NCI-H2107 treated with DMSO at 0.1 percent for 48 hours (cell line): ENCODE results near the gene HMCN1.

Source experiments
- DNase-seq: peaks from one replicate; lab custom pipeline; 2025; ENCODE audit not compliant: unreplicated experiment; lab: John Stamatoyannopoulos, UW

HMCN1 gene

GRCh38 chr1:186220067-186220466, 485.9 kb downstream of the HMCN1 start:
- no peak for DNase-seq

DNA sequence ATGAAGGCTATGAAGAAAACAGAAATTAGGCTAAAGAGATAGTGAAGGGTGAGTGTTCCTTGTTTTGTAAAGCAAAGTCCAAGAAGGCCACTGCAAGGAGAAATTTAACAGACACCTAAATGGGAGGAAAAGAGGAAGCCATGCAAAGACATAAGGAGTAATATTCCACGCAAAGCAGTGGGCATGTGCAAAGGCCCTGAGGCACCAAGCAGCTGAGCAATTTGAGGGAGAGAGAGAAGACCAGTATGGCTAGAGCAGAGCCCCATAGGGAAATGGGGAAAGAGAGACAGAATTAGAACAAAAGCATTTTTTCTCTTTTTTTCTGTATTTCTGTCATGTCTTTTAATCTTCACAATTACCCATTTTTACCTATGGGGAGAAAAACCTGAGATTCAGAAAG, 486.7 kb downstream of the HMCN1 start:
- no peak for DNase-seq

- no peak for DNase-seq
Measured at GRCh38 chr1:186225096-186225495, 490.9 kb downstream of the HMCN1 start.

DNA sequence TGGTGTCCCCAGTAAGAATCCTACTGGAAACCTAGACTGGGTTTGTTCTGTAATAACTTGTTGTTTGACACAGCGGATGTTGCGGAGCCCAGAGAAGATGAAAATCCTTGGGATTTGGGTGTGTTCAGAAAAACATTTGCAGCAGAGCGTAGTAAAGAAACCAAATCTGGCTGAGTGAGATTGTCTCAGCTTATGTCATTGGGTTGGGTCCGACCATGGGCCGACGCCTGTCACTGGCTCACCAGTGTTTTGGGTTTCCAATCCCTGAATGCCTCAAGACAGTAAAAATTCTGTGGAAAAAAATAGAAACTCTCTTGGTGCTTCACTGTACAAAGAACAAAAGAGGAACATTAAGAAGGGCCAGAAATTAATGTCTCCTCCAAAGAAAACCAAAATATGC, 494.6 kb downstream of the HMCN1 start:
- DNase-seq = no peak

DNA sequence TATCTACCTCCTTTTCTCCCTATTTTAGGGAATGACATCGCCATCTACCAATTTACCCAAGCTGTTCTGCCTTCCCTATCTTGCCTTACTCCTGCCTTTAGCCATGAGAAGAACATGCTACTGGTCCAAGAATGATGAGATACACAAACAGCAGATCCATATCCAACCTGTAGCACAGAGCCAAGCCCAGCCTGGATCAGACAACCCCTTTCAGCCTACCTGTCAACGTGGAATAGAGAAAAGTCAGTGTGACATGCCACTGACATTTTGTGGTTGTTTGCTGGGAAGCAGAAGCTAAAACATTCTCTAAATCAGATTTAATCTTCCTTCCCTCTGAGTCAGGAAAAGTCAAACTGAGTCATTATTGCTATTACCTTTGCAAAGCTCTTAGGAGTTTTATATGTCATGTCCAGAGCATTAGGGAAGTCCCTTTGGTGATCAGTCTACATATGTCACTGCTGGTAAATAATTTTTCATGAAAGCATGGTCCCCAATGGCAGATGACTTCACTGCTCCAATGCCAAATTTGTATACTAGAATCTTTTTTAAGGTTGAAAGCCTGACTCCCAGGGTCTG, 497.8 kb downstream of the HMCN1 start:
- DNase-seq = no peak

DNA sequence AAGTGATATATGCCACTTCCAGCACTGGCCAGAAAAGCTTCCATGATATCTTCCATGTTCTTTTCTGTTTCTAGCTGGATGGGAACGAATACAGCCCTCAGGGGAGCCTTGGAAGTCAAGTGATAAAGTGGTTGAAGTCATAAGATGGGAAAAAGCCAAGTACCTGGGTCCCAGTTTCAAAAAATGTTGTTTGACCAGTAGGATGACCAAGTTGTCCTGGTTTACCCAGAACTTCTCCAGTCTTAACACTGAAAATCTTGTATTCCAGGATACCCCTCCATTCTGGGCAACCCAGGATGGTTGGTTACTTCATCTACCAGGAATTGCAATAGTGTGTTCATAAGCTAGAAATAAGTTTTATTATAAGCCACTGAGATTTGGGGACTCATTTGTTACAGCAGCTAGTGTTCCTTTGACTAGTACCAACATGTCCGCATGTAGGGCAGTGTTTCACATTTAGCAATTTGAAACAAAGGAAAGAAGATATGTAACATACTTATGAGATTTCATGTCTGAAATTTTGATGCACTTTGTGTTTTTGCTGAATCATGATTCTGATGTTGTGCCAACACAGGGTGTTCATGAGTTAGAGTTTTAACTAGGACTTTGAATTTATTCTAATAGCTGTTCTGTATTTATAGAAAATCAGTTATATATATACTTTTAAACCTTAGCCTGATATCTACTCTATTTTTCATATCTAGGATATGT, 500.9 kb downstream of the HMCN1 start:
- no peak for DNase-seq

DNA sequence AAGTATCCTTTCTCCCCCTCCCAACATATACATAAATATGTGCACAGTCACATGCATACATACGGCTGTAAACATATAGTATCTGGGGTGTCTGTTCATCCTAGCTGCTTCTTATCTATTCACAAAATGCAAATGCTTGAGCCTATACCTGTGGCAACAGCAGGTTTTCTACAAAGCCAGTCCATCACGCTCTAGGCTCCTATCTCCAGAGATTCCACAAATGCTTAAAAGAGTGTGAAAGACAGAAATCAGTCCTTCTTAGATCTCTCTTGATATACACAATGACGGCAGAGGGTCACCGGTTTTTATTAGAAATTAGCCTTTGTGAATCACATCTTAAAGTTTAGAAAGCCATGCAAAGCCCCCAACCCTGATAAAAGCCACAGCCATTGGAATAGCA, 501.5 kb downstream of the HMCN1 start:
- no peak for DNase-seq

DNA sequence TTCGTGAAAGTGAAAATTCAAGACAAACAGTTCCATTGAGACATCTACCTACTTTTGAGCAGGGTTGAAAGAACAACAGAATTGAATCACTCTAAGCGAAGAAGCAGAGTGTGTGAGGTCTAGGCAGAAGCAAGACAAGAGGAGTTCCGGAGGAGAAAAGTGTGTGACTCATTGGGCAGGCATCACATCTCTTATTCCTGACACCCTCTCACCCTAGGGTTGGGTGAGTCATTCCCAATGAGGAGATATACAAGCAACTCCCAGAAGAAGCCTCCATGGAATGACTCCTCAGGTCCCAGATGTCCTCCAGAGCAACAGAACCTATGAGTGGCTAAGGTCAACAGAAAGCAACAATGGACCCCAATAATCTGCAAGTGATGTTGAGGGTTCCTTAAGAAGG, 502.7 kb downstream of the HMCN1 start:
- DNase-seq = no peak

GRCh38 chr1:186239171-186239570, 505.0 kb downstream of the HMCN1 start:
- no peak for DNase-seq

DNA sequence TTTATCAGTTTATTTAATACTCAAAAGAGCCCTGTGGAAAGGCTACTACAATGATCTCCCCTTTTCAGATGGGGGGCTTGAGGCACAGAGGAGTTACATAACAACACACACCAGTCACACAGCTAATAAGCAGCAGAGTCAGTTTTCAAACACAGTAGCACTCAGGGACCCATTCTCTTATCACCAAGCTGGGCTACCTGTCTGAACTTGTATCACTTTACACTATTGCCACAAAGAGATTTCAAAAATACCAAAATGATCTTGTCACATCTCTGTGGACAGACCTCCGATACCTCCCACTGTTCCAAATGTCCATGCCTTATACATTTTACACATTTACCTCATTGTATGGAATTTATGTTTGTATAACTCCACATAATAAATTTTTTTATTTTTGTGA, 506.2 kb downstream of the HMCN1 start:
- DNase-seq = no peak
